GM23338 (cell line): ENCODE results near the gene TMUB2. TPM values are rescaled to one million over a fixed set of nuclear protein-coding genes. Genes with fewer than 3 reads are reported as not detected.

Experiments used
- ATAC-seq: fragments of 200-7000 bp; cut with Tn5 transposase; 3 replicates; pipeline ENCODE4 v1.9.1; 2020
- DNase-seq: peaks from one replicate; pipeline ENCODE4 v3.0.0-alpha.2; 2015; ENCODE audit warnings: low spot score
- H2AFZ ChIP-seq: fragments of 200-600 bp; sonication (generic); 2 replicates; pipeline ENCODE4 v1.8.0; 2016; ENCODE audit warnings: antibody characterized with exemption, mild to moderate bottlenecking, moderate library complexity
- H3F3A ChIP-seq: fragments of 200-600 bp; sonication (generic); replicated peaks from 2 replicates; pipeline ENCODE4 v1.8.0; 2017; ENCODE audit warnings: antibody characterized with exemption, mixed run types, low read depth
- H3K27ac ChIP-seq: fragments of 200-600 bp; sonication (generic); 2 replicates; pipeline ENCODE4 v1.6.1; 2016; ENCODE audit warnings: low read depth
- H3K27me3 ChIP-seq: fragments of 200-600 bp; sonication (generic); 2 replicates; pipeline ENCODE4 v1.8.0; 2016; ENCODE audit warnings: mild to moderate bottlenecking, mixed run types, moderate library complexity; ENCODE audit not compliant: insufficient read depth
- H3K36me3 ChIP-seq: fragments of 200-600 bp; sonication (generic); 2 replicates; pipeline ENCODE4 v1.8.0; 2016; ENCODE audit warnings: mild to moderate bottlenecking; ENCODE audit not compliant: insufficient read depth
- H3K4me1 ChIP-seq: fragments of 200-600 bp; sonication (generic); 2 replicates; pipeline ENCODE4 v1.8.0; 2016; ENCODE audit warnings: mild to moderate bottlenecking, moderate library complexity; ENCODE audit not compliant: insufficient read depth
- H3K4me2 ChIP-seq: fragments of 200-600 bp; sonication (generic); 2 replicates; pipeline ENCODE4 v1.7.1; 2017; ENCODE audit warnings: mixed run types
- H3K4me3 ChIP-seq: fragments of 200-600 bp; sonication (generic); 2 replicates; pipeline ENCODE4 v1.6.1; 2016; ENCODE audit warnings: mixed run types
- H3K79me2 ChIP-seq: fragments of 200-600 bp; sonication (generic); replicated peaks from 2 replicates; pipeline ENCODE4 v1.8.0; 2017; ENCODE audit warnings: mild to moderate bottlenecking; ENCODE audit not compliant: insufficient read depth
- H3K9me2 ChIP-seq: fragments of 200-600 bp; sonication (generic); 2 replicates; pipeline ENCODE4 v1.8.0; 2017; ENCODE audit not compliant: insufficient read depth
- H4K20me1 ChIP-seq: fragments of 200-600 bp; sonication (generic); replicated peaks from 2 replicates; pipeline ENCODE4 v1.8.0; 2017; ENCODE audit warnings: mild to moderate bottlenecking; ENCODE audit not compliant: insufficient read depth
- H3K27ac Mint-ChIP-seq: 2 replicates; pipeline ENCODE4 v1.8.0; 2020; ENCODE audit warnings: inconsistent platforms, mild to moderate bottlenecking, moderate library complexity, mixed read lengths
- H3K27me3 Mint-ChIP-seq: 3 replicates; pipeline ENCODE4 v1.8.0; 2022; ENCODE audit warnings: low read depth, mild to moderate bottlenecking, moderate library complexity, mixed read lengths, inconsistent platforms; ENCODE audit not compliant: insufficient read depth, poor library complexity
- H3K36me3 Mint-ChIP-seq: 3 replicates; pipeline ENCODE4 v1.8.0; 2021; ENCODE audit warnings: low read depth, mild to moderate bottlenecking, inconsistent platforms, moderate library complexity, mixed read lengths
- H3K4me1 Mint-ChIP-seq: 3 replicates; pipeline ENCODE4 v1.8.0; 2020; ENCODE audit warnings: mild to moderate bottlenecking, inconsistent platforms, mixed read lengths
- H3K4me3 Mint-ChIP-seq: 3 replicates; pipeline ENCODE4 v1.8.0; 2021; ENCODE audit warnings: moderate library complexity, mild to moderate bottlenecking, inconsistent platforms, mixed read lengths
- H3K9me3 Mint-ChIP-seq: 3 replicates; pipeline ENCODE4 v1.8.0; 2020; ENCODE audit warnings: moderate library complexity, mild to moderate bottlenecking, inconsistent platforms, mixed read lengths
- CREB1 ChIP-seq: fragments of 250-450 bp; sonication (Bioruptor Pico); IDR thresholded peaks from 2 replicates; pipeline ENCODE4 v1.5.0; 2020; ENCODE audit warnings: low read depth, mild to moderate bottlenecking, moderate library complexity
- CTCF ChIP-seq, 2 experiments: fragments of 200-600 bp in 1 of 2; sonication (generic) in 1 of 2; conservative IDR thresholded peaks; 2 replicates each; pipeline versions ENCODE4 v1.5.1 to v1.6.1; 2016 to 2017; ENCODE audit warnings: antibody characterized with exemption in 2 of 2, low read depth in 2 of 2, mild to moderate bottlenecking in 2 of 2, moderate library complexity in 1 of 2
- ETS1 ChIP-seq: IDR thresholded peaks from 2 replicates; pipeline ENCODE4 v1.6.1; 2016; ENCODE audit warnings: antibody characterized with exemption
- EZH2 ChIP-seq: fragments of 200-600 bp; sonication (generic); IDR thresholded peaks from one replicate; pipeline ENCODE4 v1.8.0; 2017; ENCODE audit warnings: antibody characterized with exemption, mild to moderate bottlenecking, low read depth; ENCODE audit not compliant: unreplicated experiment
- EZH2phosphoT487 ChIP-seq: fragments of 200-600 bp; sonication (generic); IDR thresholded peaks from one replicate; pipeline ENCODE4 v1.8.1; 2018; ENCODE audit warnings: antibody characterized with exemption; ENCODE audit not compliant: unreplicated experiment
- JUNB ChIP-seq: IDR thresholded peaks from one replicate; pipeline ENCODE4 v1.6.1; 2016; ENCODE audit warnings: antibody characterized with exemption; ENCODE audit not compliant: unreplicated experiment
- NANOG ChIP-seq: IDR thresholded peaks from 2 replicates; pipeline ENCODE4 v1.6.1; 2016; ENCODE audit warnings: antibody characterized with exemption, borderline replicate concordance
- POLR2AphosphoS5 ChIP-seq: IDR thresholded peaks from 2 replicates; pipeline ENCODE4 v1.6.1; 2016; ENCODE audit warnings: antibody characterized with exemption, low read depth
- REST ChIP-seq: IDR thresholded peaks from one replicate; pipeline ENCODE4 v1.6.1; 2018; ENCODE audit warnings: antibody characterized with exemption; ENCODE audit not compliant: unreplicated experiment
- STAT1 ChIP-seq: IDR thresholded peaks from one replicate; pipeline ENCODE4 v1.6.1; 2016; ENCODE audit warnings: antibody characterized with exemption; ENCODE audit not compliant: unreplicated experiment
- ZNF114 ChIP-seq: fragments of 250-450 bp; sonication (Bioruptor Pico); IDR thresholded peaks from 2 replicates; pipeline ENCODE4 v1.5.0; 2020; ENCODE audit warnings: mild to moderate bottlenecking, moderate library complexity
- ZNF331 ChIP-seq: fragments of 250-450 bp; sonication (Bioruptor Pico); IDR thresholded peaks from 2 replicates; pipeline ENCODE4 v1.5.0; 2020; ENCODE audit warnings: low read depth, mild to moderate bottlenecking, moderate library complexity
- polyA plus RNA-seq: library from polyadenylated mRNA; unstranded; fragments of >200 nt; fragmentation: Nextera tagmentation; extraction: Ambion mirVana; gene quantifications from 2 replicates; pipeline ENCODE4 v1.2.1, GENCODE V29; 2016
- total RNA-seq: library from RNA; depleted of rRNA; stranded (reverse); fragments of >200 nt; shearing (Covaris generic); gene quantifications from 2 replicates; pipeline ENCODE4 v1.2.3, GENCODE V29; 2014

Gene TMUB2
- total and polyA plus RNA-seq, 2 experiments from 2014 or later, result 16.5 to 20.8 TPM

DNA sequence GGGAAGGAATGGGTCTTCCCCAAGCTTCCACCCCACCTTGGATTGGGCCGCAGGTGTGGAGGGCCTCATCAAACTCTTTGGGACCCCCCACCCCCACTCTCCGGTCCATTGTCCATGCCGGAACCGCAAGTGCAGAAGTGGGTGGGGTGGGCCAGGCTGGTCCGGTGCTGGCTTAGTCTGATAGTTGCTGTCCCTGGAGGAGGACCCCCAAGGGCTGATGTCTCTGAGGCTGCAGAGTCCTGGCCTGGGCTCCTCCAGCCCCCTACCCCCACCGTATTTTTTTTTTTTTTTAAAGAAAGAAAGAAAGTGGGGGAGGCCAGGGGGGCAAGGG lies 20.0 kb downstream of the TMUB2 start (continued):
- TF ChIP-seq EZH2phosphoT487 (no peak), CTCF (conservative IDR thresholded peaks at IDR 0.05; ENCODE audit: low read depth in 2 of 2) (no peak), CREB1 (CRISPR knock-in tag) (no peak), STAT1 (no peak), EZH2 (no peak), POLR2AphosphoS5 (no peak), JUNB (no peak)

DNA sequence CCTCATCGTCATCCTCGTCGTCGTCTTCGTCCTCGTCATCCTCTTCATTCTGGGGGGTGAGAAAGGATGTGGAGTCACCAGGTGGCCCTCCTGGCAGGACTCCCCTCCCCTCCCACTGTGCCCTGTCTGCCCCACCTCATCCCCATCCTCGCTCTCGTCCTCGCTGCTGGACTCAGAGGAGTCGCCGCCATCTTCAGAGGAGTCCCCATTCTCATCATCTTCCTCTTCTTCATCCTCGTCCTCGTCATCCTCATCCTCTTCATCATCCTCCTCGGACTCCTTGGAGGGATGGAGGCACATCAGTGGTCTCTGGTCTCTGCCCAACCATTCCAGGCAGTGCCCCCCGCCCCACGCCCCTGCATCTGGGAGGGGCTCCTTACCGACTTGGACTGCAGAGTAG lies 20.5 kb downstream of the TMUB2 start:
- Histone ChIP-seq H3K27ac (no peak overlapping the region), H3F3A (peaks cover 25% of the 10 kb centered on the region; the same call in 1 of the 2 replicates), H4K20me1 (peaks cover 15% of the 10 kb centered on the region), H3K36me3 (peaks cover 17% of the 10 kb centered on the region), H3K4me3 (no peak overlapping the region), H3K4me1 (peaks cover 18% of the 10 kb centered on the region), H3K4me2 (no peak overlapping the region), H3K9me2 (no peaks in the 10 kb centered on the region), H3K27me3 (no peaks in the 10 kb centered on the region), H3K79me2 (no peaks in the 10 kb centered on the region), H2AFZ (no peak overlapping the region)
- peaks cover 40% of the 10 kb centered on the region for H3K4me1 Mint-ChIP-seq
- no peak for TF ChIP-seq EZH2
- TF ChIP-seq STAT1, result no peak
- TF ChIP-seq NANOG, result no peak
- TF ChIP-seq ZNF114, result no peak
- no peak for TF ChIP-seq ZNF331
- TF ChIP-seq JUNB, result no peak
- TF ChIP-seq ETS1, result no peak
- TF ChIP-seq EZH2phosphoT487, result no peak
- TF ChIP-seq POLR2AphosphoS5, result no peak
- H3K9me3 Mint-ChIP-seq, result no peaks in the 10 kb centered on the region
- no peak overlapping the region for H3K27ac Mint-ChIP-seq
- no peak for ATAC-seq
- no peak for DNase-seq
- H3K36me3 Mint-ChIP-seq, result peaks cover 57% of the 10 kb centered on the region
- H3K4me3 Mint-ChIP-seq, result no peak overlapping the region
- peaks cover 20% of the 10 kb centered on the region for H3K27me3 Mint-ChIP-seq

DNA sequence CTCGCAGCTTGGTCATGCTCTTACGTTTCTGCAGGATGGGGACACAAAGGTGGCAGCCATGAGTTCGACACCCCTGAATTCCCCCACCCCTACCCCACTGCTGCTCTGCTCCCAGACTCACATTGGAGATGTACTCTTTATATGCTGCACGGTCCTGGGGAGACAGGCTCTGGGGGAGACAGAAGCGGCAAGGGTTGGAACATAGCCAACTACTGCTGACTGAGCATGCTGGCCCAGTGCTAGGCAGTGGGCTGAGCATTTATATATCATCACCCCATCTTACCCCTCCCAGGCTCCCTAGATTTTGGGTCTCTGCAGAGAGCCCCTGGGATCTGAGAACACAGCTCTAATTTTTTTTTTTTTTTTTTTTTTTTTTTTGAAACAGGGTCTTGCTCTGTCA lies 21.0 kb downstream of the TMUB2 start:
- Histone ChIP-seq H3K79me2 (no peaks in the 10 kb centered on the region), H3F3A (peaks cover 26% of the 10 kb centered on the region; the same call in 1 of the 2 replicates), H3K4me1 (peaks cover 18% of the 10 kb centered on the region), H3K4me2 (no peak overlapping the region), H3K27ac (no peak overlapping the region), H3K4me3 (no peak overlapping the region), H3K36me3 (peaks cover 17% of the 10 kb centered on the region), H3K9me2 (no peaks in the 10 kb centered on the region), H4K20me1 (peaks cover 15% of the 10 kb centered on the region), H2AFZ (no peak overlapping the region), H3K27me3 (no peaks in the 10 kb centered on the region)
- peaks cover 40% of the 10 kb centered on the region for H3K4me1 Mint-ChIP-seq
- DNase-seq (no peak), ATAC-seq (no peak)
- H3K27me3 Mint-ChIP-seq, result peaks cover 22% of the 10 kb centered on the region
- peaks cover 58% of the 10 kb centered on the region for H3K36me3 Mint-ChIP-seq
- no peak overlapping the region for H3K4me3 Mint-ChIP-seq
- H3K27ac Mint-ChIP-seq, result no peak overlapping the region
- no peaks in the 10 kb centered on the region for H3K9me3 Mint-ChIP-seq
- TF ChIP-seq ZNF331, result no peak
- no peak for TF ChIP-seq STAT1
- no peak for TF ChIP-seq POLR2AphosphoS5
- TF ChIP-seq REST, result no peak
- TF ChIP-seq EZH2, result no peak
- TF ChIP-seq JUNB, result no peak
- TF ChIP-seq ETS1, result no peak
- no peak for TF ChIP-seq CTCF (conservative IDR thresholded peaks at IDR 0.05; ENCODE audit: low read depth in 2 of 2)
- TF ChIP-seq CREB1 (CRISPR knock-in tag), result no peak
- no peak for TF ChIP-seq EZH2phosphoT487
- no peak for TF ChIP-seq ZNF114
